Activated CD8-positive, alpha-beta T cell treated with anti-CD3 and anti-CD28 coated beads, Interleukin-2, amount 10 ng/mL, durations not matched to agents 7 days and 5 days (primary cell): Measurements from ENCODE around the gene KCNH3. TPM values are rescaled to one million over a fixed set of nuclear protein-coding genes. Genes with fewer than 3 reads are reported as not detected.
A peak's percentile ranks its signal among the peaks of the same experiment; 100 is the strongest.

Experiments
- ATAC-seq: fragments of 150-1000 bp; cut with Tn5 transposase; one replicate; pipeline ENCODE4 v1.10.0; 2021; ENCODE audit warnings: moderate library complexity
- CTCF ChIA-PET: fragments of 350-600 bp; sonication (Branson Sonifier 250); formaldehyde crosslinking; loops from one replicate; lab custom pipeline; 2021; ENCODE audit warnings: antibody characterized with exemption; lab: Charles Lee
- POLR2A ChIA-PET: fragments of 350-600 bp; sonication (Branson Sonifier 250); formaldehyde crosslinking; loops from one replicate; lab custom pipeline; 2021; ENCODE audit warnings: antibody characterized with exemption; lab: Charles Lee
- DNase-seq: peaks from one replicate; pipeline ENCODE4 v3.0.0-alpha.2; 2020
- H3K27ac Mint-ChIP-seq: one replicate; pipeline ENCODE4 v1.8.0; 2021; ENCODE audit warnings: mild to moderate bottlenecking, mixed read lengths
- H3K27me3 Mint-ChIP-seq: one replicate; pipeline ENCODE4 v1.8.0; 2021; ENCODE audit warnings: low read depth, mixed read lengths
- H3K36me3 Mint-ChIP-seq: one replicate; pipeline ENCODE4 v1.8.0; 2021; ENCODE audit warnings: low read depth, mixed read lengths
- H3K4me1 Mint-ChIP-seq: one replicate; pipeline ENCODE4 v1.8.0; 2021; ENCODE audit warnings: low read depth, mixed read lengths
- H3K4me3 Mint-ChIP-seq: one replicate; pipeline ENCODE4 v1.8.0; 2021; ENCODE audit warnings: mild to moderate bottlenecking, mixed read lengths
- H3K9me3 Mint-ChIP-seq: one replicate; pipeline ENCODE4 v1.8.0; 2022; ENCODE audit warnings: mixed read lengths; ENCODE audit not compliant: insufficient read depth
- total RNA-seq, 2 experiments: library from RNA; stranded (reverse); gene quantifications; one replicate each; pipeline ENCODE4 v1.2.3, GENCODE V29; 2021

Gene KCNH3
- total RNA-seq, 2 experiments from 2014 or later: 5.1 to 5.3 TPM

DNA sequence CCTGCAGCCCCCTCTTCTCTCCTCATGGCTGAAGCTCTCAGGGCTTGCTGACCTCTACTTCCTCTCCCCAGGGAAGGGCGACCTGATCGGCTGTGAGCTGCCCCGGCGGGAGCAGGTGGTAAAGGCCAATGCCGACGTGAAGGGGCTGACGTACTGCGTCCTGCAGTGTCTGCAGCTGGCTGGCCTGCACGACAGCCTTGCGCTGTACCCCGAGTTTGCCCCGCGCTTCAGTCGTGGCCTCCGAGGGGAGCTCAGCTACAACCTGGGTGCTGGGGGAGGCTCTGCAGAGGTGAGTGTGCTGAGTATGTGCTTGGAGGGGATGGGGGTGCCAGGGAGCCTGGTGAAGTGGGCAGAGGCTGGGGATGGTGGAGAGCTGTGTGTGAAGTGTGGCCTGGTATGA is 15.4 kb downstream of the KCNH3 start:
- Mint-ChIP-seq H3K4me1 (peaks cover 14% of the 10 kb centered on the region), H3K4me3 (no peak overlapping the region), H3K27me3 (peaks cover 4% of the 10 kb centered on the region), H3K36me3 (peaks cover 16% of the 10 kb centered on the region), H3K9me3 (no peaks in the 10 kb centered on the region), H3K27ac (no peak overlapping the region)
- ATAC-seq (no peak), DNase-seq (no peak)
- ChIA-PET CTCF (interaction anchor here (0.7 to 4.0 kb wide), 14 partner anchors 9 to 259 kb away, joined by 3 to 41 read pairs (median 5); partner anchors contain the start of gene PRPH), POLR2A (interaction anchor here (0.6 to 1.5 kb wide), 5 partner anchors 11 to 187 kb away, joined by 3 to 5 read pairs (median 4); partner anchors contain the start of genes PRPF40B and TMBIM6)

DNA sequence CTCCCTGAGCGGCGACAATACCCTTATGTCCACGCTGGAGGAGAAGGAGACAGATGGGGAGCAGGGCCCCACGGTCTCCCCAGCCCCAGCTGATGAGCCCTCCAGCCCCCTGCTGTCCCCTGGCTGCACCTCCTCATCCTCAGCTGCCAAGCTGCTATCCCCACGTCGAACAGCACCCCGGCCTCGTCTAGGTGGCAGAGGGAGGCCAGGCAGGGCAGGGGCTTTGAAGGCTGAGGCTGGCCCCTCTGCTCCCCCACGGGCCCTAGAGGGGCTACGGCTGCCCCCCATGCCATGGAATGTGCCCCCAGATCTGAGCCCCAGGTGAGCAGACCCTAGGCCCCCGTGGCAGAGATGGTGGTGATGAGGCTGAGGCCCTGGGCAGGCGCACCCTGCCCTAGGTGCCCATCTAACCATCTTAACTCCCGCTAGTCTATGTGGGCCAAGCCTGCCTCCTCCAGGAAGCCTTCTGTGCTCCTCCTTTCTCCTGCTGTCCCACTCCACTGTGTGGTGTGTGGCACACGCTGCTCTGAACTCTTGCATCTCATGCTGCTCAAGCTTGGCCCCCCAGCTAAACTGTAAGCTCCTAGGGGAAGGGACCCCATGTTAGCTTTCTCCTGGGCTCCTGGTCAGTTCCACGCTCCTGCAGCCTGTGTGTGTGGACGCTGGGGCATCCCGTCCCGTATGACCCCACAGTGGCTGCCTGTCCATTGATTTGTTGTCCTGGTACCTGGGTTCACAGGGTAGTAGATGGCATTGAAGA is 17.0 kb downstream of the KCNH3 start:
- ChIA-PET CTCF (no interaction called here), POLR2A (interaction anchor here (1.5 kb wide), 2 partner anchors 9 to 186 kb away, joined by 3 to 4 read pairs; partner anchors contain the start of gene TMBIM6)
- no peak overlapping the region for H3K27ac Mint-ChIP-seq
- H3K9me3 Mint-ChIP-seq: no peaks in the 10 kb centered on the region
- ATAC-seq: no peak
- peaks cover 17% of the 10 kb centered on the region for H3K4me1 Mint-ChIP-seq
- no peaks in the 10 kb centered on the region for H3K27me3 Mint-ChIP-seq
- no peak overlapping the region for H3K4me3 Mint-ChIP-seq
- peaks cover 30% of the 10 kb centered on the region for H3K36me3 Mint-ChIP-seq
- no peak for DNase-seq

DNA sequence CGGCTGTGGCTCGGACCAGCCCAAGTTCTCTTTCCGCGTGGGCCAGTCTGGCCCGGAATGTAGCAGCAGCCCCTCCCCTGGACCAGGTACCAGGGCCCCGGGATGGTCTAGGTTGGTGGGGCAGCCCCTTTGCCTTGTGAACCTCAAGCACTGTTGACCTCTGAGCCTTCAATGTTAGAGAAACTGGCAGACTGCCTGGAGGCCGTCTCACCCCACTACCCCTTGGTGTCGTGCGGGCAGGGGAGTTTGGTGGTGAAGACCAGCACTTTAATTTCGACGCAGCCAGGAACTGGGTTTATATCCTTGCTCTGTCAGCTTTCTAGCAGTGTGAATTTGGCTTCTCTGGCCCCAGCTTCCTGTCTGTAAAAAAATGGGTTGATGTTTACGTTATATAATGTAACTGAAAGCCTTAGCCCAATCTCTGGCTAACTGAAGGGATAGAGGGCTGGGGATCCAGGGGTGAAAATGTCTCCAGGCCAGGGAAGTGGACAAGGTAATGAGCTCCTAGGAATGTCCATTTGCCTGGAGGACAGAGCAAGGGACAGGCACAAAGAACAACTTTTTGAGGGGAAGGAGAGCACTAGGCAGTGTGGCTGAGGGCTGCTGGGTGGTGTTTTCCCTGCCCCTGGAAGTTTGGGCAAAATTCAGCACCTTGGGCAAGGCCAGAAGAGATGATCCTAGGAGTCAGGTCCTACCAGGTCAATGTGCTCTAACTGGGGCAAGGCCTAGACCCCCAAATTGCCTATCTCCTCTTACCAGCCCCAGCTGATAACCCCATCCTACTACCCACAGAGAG is 17.8 kb downstream of the KCNH3 start:
- H3K4me3 Mint-ChIP-seq: no peak overlapping the region
- no peaks in the 10 kb centered on the region for H3K27me3 Mint-ChIP-seq
- POLR2A ChIA-PET: interaction anchor here (0.6 to 1.5 kb wide), 2 partner anchors 8 to 18 kb away, joined by 3 read pairs; partner anchors contain the start of gene KCNH3
- no peak for ATAC-seq
- peaks cover 32% of the 10 kb centered on the region for H3K36me3 Mint-ChIP-seq
- CTCF ChIA-PET: interaction anchor here (2.2 kb wide), 1 partner anchor 23 kb away, joined by 6 read pairs; no protein-coding TSS in a partner anchor
- DNase-seq: no peak
- H3K9me3 Mint-ChIP-seq: no peaks in the 10 kb centered on the region
- peaks cover 25% of the 10 kb centered on the region for H3K4me1 Mint-ChIP-seq
- peak overlapping the region; percentile 70 for H3K27ac Mint-ChIP-seq

DNA sequence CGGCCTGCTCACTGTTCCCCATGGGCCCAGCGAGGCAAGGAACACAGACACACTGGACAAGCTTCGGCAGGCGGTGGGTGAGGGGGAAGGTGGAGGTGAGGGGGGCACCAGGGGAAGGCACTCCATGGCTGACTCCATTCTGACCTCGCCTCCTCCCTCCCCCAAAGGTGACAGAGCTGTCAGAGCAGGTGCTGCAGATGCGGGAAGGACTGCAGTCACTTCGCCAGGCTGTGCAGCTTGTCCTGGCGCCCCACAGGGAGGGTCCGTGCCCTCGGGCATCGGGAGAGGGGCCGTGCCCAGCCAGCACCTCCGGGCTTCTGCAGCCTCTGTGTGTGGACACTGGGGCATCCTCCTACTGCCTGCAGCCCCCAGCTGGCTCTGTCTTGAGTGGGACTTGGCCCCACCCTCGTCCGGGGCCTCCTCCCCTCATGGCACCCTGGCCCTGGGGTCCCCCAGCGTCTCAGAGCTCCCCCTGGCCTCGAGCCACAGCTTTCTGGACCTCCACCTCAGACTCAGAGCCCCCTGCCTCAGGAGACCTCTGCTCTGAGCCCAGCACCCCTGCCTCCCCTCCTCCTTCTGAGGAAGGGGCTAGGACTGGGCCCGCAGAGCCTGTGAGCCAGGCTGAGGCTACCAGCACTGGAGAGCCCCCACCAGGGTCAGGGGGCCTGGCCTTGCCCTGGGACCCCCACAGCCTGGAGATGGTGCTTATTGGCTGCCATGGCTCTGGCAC is 18.5 kb downstream of the KCNH3 start:
- Mint-ChIP-seq H3K4me1 (peaks cover 33% of the 10 kb centered on the region), H3K4me3 (no peak overlapping the region), H3K36me3 (peaks cover 38% of the 10 kb centered on the region), H3K27ac (no peak overlapping the region), H3K9me3 (no peaks in the 10 kb centered on the region), H3K27me3 (no peaks in the 10 kb centered on the region)
- POLR2A ChIA-PET: interaction anchor here (0.6 to 1.5 kb wide), 2 partner anchors 7 to 19 kb away, joined by 3 read pairs; partner anchors contain the start of gene KCNH3
- no peak for ATAC-seq
- DNase-seq: no peak
- CTCF ChIA-PET: interaction anchor here (2.2 kb wide), 1 partner anchor 23 kb away, joined by 6 read pairs; no protein-coding TSS in a partner anchor

DNA sequence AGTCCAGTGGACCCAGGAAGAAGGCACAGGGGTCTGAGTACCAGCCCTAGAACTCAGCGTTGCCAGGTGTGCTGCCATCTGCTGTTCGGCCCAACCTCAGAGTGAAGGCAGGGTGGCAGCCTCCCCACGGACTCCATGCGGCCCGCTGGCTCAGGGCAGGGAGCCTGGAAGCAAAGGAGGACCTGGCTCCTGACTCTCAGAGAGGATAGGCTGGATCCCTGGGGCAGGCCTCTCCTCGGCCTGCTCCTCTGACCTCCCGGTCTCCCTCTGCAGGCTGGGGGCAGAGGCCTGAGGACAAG is 19.0 kb downstream of the KCNH3 start:
- Mint-ChIP-seq H3K36me3 (peaks cover 43% of the 10 kb centered on the region), H3K4me1 (peaks cover 37% of the 10 kb centered on the region)
- CTCF ChIA-PET: interaction anchor here (2.2 kb wide), 1 partner anchor 22 kb away, joined by 6 read pairs; no protein-coding TSS in a partner anchor

DNA sequence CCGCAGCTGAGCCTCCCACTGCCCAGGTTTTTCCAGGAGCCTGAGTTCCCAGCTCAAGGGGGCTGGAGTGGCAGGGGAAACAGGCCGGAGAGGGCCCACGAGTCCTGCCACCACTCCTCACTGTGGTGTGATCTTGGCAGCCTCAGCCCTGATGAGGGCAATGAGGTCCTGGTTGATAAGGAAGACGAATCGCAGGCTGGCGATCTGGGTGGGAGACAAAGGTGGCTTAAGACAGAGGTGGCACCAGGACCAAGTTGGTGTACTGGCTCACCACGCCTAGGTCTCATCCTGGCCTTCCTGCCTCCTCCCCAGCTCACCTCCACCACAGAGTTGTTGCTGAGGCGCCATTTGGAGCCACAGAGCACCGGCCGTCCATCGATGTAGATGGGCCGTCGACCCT is 19.7 kb downstream of the KCNH3 start:
- H3K4me1 Mint-ChIP-seq: peaks cover 40% of the 10 kb centered on the region
- ChIA-PET CTCF (interaction anchor here (1.9 to 2.2 kb wide), 2 partner anchors 22 to 201 kb away, joined by 6 read pairs; no protein-coding TSS in a partner anchor), POLR2A (no interaction called here)
- H3K27me3 Mint-ChIP-seq: no peaks in the 10 kb centered on the region
- no peak overlapping the region for H3K4me3 Mint-ChIP-seq
- DNase-seq (no peak), ATAC-seq (no peak)
- peaks cover 48% of the 10 kb centered on the region for H3K36me3 Mint-ChIP-seq
- no peaks in the 10 kb centered on the region for H3K9me3 Mint-ChIP-seq
- H3K27ac Mint-ChIP-seq: no peak overlapping the region

More for the DNA sequence above, 19.0 kb downstream of the KCNH3 start:
- Mint-ChIP-seq H3K4me3 (no peak overlapping the region), H3K9me3 (no peaks in the 10 kb centered on the region), H3K27ac (no peak overlapping the region), H3K27me3 (no peaks in the 10 kb centered on the region)
- POLR2A ChIA-PET: no interaction called here
- ATAC-seq: no peak
- no peak for DNase-seq

DNA sequence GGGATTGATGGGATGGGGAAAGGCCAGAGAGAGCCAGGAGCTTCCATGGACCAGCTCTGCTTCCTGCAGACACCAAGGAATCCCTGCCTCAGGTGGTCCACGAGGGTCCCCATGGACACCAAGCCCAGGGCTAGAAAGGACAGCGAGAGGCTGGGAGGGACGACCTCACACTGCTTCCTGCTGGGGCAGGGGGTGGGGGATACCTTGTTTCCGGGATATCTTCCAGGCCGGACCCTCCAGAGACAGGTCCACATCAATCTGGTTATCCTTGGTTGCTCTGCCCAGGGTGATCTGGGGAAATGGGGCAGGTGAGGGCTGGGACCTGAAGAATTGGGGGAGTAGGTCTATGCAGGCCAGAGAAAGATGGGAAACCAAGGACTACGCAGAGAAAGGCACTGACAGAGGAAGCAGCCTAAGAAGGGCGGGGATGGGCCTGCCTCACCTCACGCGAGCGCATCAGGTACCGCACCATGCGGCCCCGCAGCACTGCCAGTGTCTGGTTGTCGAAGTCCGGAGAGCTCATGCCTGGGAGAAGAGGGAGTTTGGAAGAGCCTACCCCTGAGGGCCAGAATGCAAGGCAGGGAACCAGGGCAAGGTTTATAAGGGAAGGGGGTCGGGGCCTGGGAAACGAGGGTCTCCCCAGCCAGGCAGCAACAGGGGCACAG is 20.3 kb downstream of the KCNH3 start:
- Mint-ChIP-seq H3K9me3 (no peaks in the 10 kb centered on the region), H3K36me3 (peaks cover 54% of the 10 kb centered on the region), H3K4me1 (peaks cover 44% of the 10 kb centered on the region), H3K27me3 (no peaks in the 10 kb centered on the region), H3K27ac (no peak overlapping the region), H3K4me3 (no peak overlapping the region)
- no peak for DNase-seq
- CTCF ChIA-PET: interaction anchor here (1.9 to 3.0 kb wide), 2 partner anchors 201 to 212 kb away, joined by 6 to 8 read pairs; no protein-coding TSS in a partner anchor
- no peak for ATAC-seq
- POLR2A ChIA-PET: no interaction called here

DNA sequence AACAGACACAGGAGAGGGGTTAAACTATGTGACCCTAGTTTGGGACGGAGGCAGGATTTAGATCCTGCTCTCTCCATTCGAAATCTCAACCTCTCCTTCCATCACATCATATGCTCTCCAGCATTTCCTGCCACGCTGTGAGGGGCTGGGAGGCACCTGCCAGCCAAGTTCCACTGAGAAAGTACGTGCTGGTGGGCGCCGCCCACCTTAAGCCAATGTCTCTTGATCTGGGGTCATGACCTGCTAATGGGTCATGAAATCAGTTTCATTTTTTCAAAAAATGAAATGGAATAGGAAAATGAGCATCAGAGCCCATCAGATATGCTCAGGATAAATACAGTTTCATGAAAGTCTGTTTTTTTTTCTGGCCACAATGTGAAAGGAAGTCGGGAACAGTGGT is 21.9 kb downstream of the KCNH3 start:
- H3K4me1 Mint-ChIP-seq: peaks cover 60% of the 10 kb centered on the region
- no peaks in the 10 kb centered on the region for H3K9me3 Mint-ChIP-seq
- POLR2A ChIA-PET: interaction anchor here (0.6 to 1.3 kb wide), 3 partner anchors 33 to 372 kb away, joined by 3 to 5 read pairs (median 3); partner anchors contain the start of genes SPATS2 and TUBA1A
- ATAC-seq (no peak), DNase-seq (no peak)
- peak overlapping the region; percentile 9 for H3K4me3 Mint-ChIP-seq
- peaks cover 66% of the 10 kb centered on the region for H3K36me3 Mint-ChIP-seq
- CTCF ChIA-PET: interaction anchor here (0.8 to 5.3 kb wide), 6 partner anchors 8 to 213 kb away, joined by 3 to 41 read pairs (median 5); no protein-coding TSS in a partner anchor
- H3K27me3 Mint-ChIP-seq: no peaks in the 10 kb centered on the region
- H3K27ac Mint-ChIP-seq: peak overlapping the region; percentile 69

DNA sequence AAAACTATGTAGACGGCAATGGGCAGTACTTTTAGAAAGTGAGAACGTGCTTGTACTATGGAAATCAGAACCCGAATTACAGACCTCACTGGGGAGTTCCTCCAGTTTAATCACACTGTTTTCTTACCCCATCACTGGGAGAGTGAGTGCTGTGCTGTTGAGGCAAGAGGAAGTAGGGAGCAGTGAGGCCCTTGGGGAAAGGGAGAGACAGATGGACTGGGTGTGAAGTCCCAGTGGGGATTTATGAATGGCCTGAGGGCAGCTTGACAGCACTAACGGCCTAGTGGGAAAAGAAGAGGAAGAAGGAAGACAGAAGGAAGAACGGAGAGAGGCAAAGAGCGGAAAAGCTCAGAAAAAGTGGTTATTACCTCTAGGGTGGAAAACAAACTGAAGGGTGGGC is 23.4 kb downstream of the KCNH3 start:
- ATAC-seq (no peak), DNase-seq (no peak)
- no peaks in the 10 kb centered on the region for H3K27me3 Mint-ChIP-seq
- peaks cover 70% of the 10 kb centered on the region for H3K4me1 Mint-ChIP-seq
- H3K36me3 Mint-ChIP-seq: peaks cover 59% of the 10 kb centered on the region
- no peak overlapping the region for H3K4me3 Mint-ChIP-seq
- H3K27ac Mint-ChIP-seq: no peak overlapping the region
- H3K9me3 Mint-ChIP-seq: no peaks in the 10 kb centered on the region
- ChIA-PET CTCF (interaction anchor here (1.7 to 5.3 kb wide), 3 partner anchors 9 to 61 kb away, joined by 6 to 41 read pairs (median 21); partner anchors contain the start of gene PRPF40B), POLR2A (interaction anchor here (1.2 to 1.3 kb wide), 2 partner anchors 195 kb away, joined by 3 to 5 read pairs; partner anchors contain the start of gene SPATS2)

DNA sequence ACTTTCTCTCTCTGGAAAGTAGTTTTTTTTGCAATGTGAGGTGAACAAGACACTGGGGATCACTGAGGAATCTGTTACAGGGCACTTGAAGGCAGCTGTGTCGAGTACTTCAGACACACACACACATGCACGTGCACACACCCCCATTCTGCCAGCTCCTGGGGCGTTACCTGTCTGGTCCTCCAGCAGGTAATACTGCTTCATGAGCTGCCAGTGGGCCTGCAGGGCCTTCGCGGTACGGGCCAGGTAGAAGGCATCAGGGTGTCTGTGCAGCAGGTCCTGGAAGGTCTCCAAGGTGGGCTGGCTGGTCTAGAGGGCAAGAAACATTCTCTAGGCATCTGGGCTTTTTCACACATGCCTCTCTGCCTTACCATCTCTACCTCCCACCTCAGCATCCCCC is 24.0 kb downstream of the KCNH3 start:
- CTCF ChIA-PET: interaction anchor here (4.2 to 5.3 kb wide), 2 partner anchors 10 to 18 kb away, joined by 21 to 41 read pairs; no protein-coding TSS in a partner anchor
- Mint-ChIP-seq H3K36me3 (peaks cover 59% of the 10 kb centered on the region), H3K27me3 (no peaks in the 10 kb centered on the region), H3K4me3 (no peak overlapping the region), H3K4me1 (peaks cover 72% of the 10 kb centered on the region), H3K27ac (peak overlapping the region; percentile 76), H3K9me3 (no peaks in the 10 kb centered on the region)
- ATAC-seq (no peak), DNase-seq (no peak)
- POLR2A ChIA-PET: interaction anchor here (1.2 kb wide), 1 partner anchor 196 kb away, joined by 3 read pairs; the partner anchor contains the start of gene SPATS2
